Vagina (tissue), 2 donors: ENCODE data around the gene ZNF253. TPM values are rescaled to one million over a fixed set of nuclear protein-coding genes. Genes with fewer than 3 reads are reported as not detected.
"Not testable (repeated sequence)": the region's sequence is repeated elsewhere in the genome, so short reads cannot be mapped to it uniquely, and the experiment has no call there.

Source experiments
- DNase-seq, 2 donors: peaks; one replicate each; pipeline ENCODE4 v3.0.0-alpha.2; 2017; ENCODE audit errors: extremely low spot score in 2 of 2
- H3K27ac ChIP-seq: fragments of 200-600 bp; sonication (generic); one replicate; pipeline ENCODE4 v1.5.1; 2019
- H3K27me3 ChIP-seq: fragments of 200-600 bp; sonication (generic); one replicate; pipeline ENCODE4 v1.5.1; 2019
- H3K36me3 ChIP-seq, 2 donors: fragments of 200-600 bp; sonication (generic); one replicate each; pipeline ENCODE4 v1.5.1; 2017 to 2019
- H3K4me1 ChIP-seq: fragments of 200-600 bp; sonication (generic); one replicate; pipeline ENCODE4 v1.5.1; 2019
- H3K4me3 ChIP-seq, 2 donors: fragments of 200-600 bp; sonication (generic); 1 replicate in 1 of 2; 2 replicates in 1 of 2; pipeline ENCODE4 v1.5.1; 2016 to 2019
- H3K9me3 ChIP-seq: fragments of 200-600 bp; sonication (generic); one replicate; pipeline ENCODE4 v1.5.1; 2019
- CTCF ChIP-seq, 3 experiments: fragments of 450-650 bp in 2 of 3; fragments of 200-600 bp in 1 of 3; sonication (generic) in 1 of 3; IDR thresholded peaks; one replicate each; pipeline ENCODE4 v1.5.1; 2017 to 2019; ENCODE audit warnings: antibody characterized with exemption in 3 of 3, mild to moderate bottlenecking in 2 of 3, moderate library complexity in 2 of 3
- POLR2A ChIP-seq, 2 donors: fragments of 450-650 bp; IDR thresholded peaks; one replicate each; pipeline ENCODE4 v1.6.1; 2017; ENCODE audit warnings: antibody characterized with exemption in 2 of 2, mild to moderate bottlenecking in 2 of 2, moderate library complexity in 2 of 2
- POLR2AphosphoS5 ChIP-seq, 2 donors: sonication (generic); formaldehyde crosslinking; IDR thresholded peaks; one replicate each; pipeline ENCODE4 v1.9.0; 2017; ENCODE audit warnings: antibody characterized with exemption in 2 of 2, mild to moderate bottlenecking in 2 of 2, low read depth in 1 of 2; ENCODE audit not compliant: insufficient read depth in 1 of 2
- intact Hi-C: fragments of 100-400 bp; cut with DNase I; formaldehyde crosslinking; loops from one replicate; pipeline ENCODE4 v1.15.1; 2023
- total RNA-seq: library from RNA; depleted of rRNA; stranded (reverse); fragments of >200 nt; gene quantifications from one replicate; pipeline ENCODE4 v1.2.3, GENCODE V29; 2016

The ZNF253 gene
- total RNA-seq, 1 donor from 2014 or later, result 4.9 TPM

GRCh38 chr19:19858751-19859150 is 6.9 kb upstream of the ZNF253 start:
- intact Hi-C loops, result no loop called here
- no peak overlapping the region for H3K27ac ChIP-seq
- no peak for TF ChIP-seq POLR2A (IDR thresholded peaks at IDR 0.05)
- TF ChIP-seq POLR2AphosphoS5 (IDR thresholded peaks at IDR 0.05; ENCODE audit: insufficient read depth in 1 of 2, low read depth in 1 of 2), result no peak
- no peak for TF ChIP-seq CTCF (IDR thresholded peaks at IDR 0.05)
- no peaks in the 10 kb centered on the region for H3K27me3 ChIP-seq
- no peak overlapping the region for H3K4me3 ChIP-seq
- no peaks in the 10 kb centered on the region for H3K4me1 ChIP-seq
- no peaks in the 10 kb centered on the region for H3K9me3 ChIP-seq
- DNase-seq, result no peak
- H3K36me3 ChIP-seq, result no peaks in the 10 kb centered on the region

- Histone ChIP-seq H3K4me3 (peak overlapping the region in 1 of 2 donors; percentile 28), H3K4me1 (no peaks in the 10 kb centered on the region), H3K9me3 (no peaks in the 10 kb centered on the region), H3K36me3 (no peaks in the 10 kb centered on the region), H3K27ac (no peak overlapping the region), H3K27me3 (no peaks in the 10 kb centered on the region)
- TF ChIP-seq POLR2AphosphoS5 (IDR thresholded peaks at IDR 0.05; ENCODE audit: insufficient read depth in 1 of 2, low read depth in 1 of 2), result no peak
- no peak for TF ChIP-seq CTCF (IDR thresholded peaks at IDR 0.05)
- TF ChIP-seq POLR2A (IDR thresholded peaks at IDR 0.05), result no peak
- intact Hi-C loops, result no loop called here
- DNase-seq, result no peak
Observed at GRCh38 chr19:19860756-19861390, 4.8 kb upstream of the ZNF253 start.

- no peak for TF ChIP-seq POLR2AphosphoS5 (IDR thresholded peaks at IDR 0.05; ENCODE audit: insufficient read depth in 1 of 2, low read depth in 1 of 2)
- TF ChIP-seq POLR2A (IDR thresholded peaks at IDR 0.05), result no peak
- TF ChIP-seq CTCF (IDR thresholded peaks at IDR 0.05), result no peak
Observed at GRCh38 chr19:19866611-19867248, 1.0 kb downstream of the ZNF253 start.

GRCh38 chr19:19870086-19870485 is 4.4 kb downstream of the ZNF253 start:
- H3K9me3 ChIP-seq, intact Hi-C loops, H3K4me3 ChIP-seq, DNase-seq, H3K36me3 ChIP-seq, H3K27me3 ChIP-seq, H3K27ac ChIP-seq: not testable (repeated sequence)
- H3K4me1 ChIP-seq, result peaks cover 42% of the 10 kb centered on the region

More at GRCh38 chr19:19866611-19867248, 1.0 kb downstream of the ZNF253 start:
- H3K27ac ChIP-seq, result peak overlapping the region; percentile 95
- peak overlapping the region; percentile 81 to 95 for H3K4me3 ChIP-seq
- no peaks in the 10 kb centered on the region for H3K27me3 ChIP-seq
- H3K36me3 ChIP-seq, result no peaks in the 10 kb centered on the region
- no peaks in the 10 kb centered on the region for H3K9me3 ChIP-seq
- H3K4me1 ChIP-seq, result peaks cover 40% of the 10 kb centered on the region
- DNase-seq, result no peak
- intact Hi-C loops, result no loop called here

GRCh38 chr19:19871932-19872331 is 6.2 kb downstream of the ZNF253 start:
- no peak for DNase-seq
- Histone ChIP-seq H3K27me3 (no peaks in the 10 kb centered on the region), H3K4me3 (no peak overlapping the region), H3K4me1 (peaks cover 38% of the 10 kb centered on the region), H3K9me3 (no peaks in the 10 kb centered on the region), H3K36me3 (no peaks in the 10 kb centered on the region), H3K27ac (no peak overlapping the region)
- no peak for TF ChIP-seq CTCF (IDR thresholded peaks at IDR 0.05)
- TF ChIP-seq POLR2A (IDR thresholded peaks at IDR 0.05), result no peak
- TF ChIP-seq POLR2AphosphoS5 (IDR thresholded peaks at IDR 0.05; ENCODE audit: insufficient read depth in 1 of 2, low read depth in 1 of 2), result no peak
- intact Hi-C loops, result no loop called here
